HG03108 (cell line): Measurements from ENCODE around the gene TMC2.
A peak's percentile ranks its signal among the peaks of the same experiment; 100 is the strongest.
"Not testable (repeated sequence)": the region's sequence is repeated elsewhere in the genome, so short reads cannot be mapped to it uniquely, and the experiment has no call there.

Source experiments
- ATAC-seq: cut with Tn5 transposase; IDR thresholded peaks from one replicate; pipeline ENCODE4 v1.9.1; 2021; ENCODE audit warnings: moderate library complexity; ENCODE audit not compliant: unreplicated experiment

The TMC2 gene

DNA sequence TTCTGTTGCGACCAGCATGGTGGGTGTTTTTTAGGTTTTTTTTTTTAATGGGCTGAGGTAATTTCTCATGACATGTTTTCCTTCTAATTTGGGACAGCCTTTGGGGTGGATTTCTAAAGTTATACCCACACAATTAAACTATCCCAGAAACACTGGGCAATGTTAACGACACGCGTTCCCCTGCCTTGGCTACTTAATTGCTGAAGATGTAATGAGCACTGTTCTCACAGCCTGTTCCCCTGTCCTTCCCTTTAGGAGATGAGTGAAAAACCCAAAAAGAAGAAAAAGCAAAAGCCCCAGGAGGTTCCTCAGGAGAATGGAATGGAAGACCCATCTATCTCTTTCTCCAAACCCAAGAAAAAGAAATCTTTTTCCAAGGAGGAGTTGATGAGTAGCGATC is 121.3 kb downstream of the TMC2 start:
- ATAC-seq, result no peak

DNA sequence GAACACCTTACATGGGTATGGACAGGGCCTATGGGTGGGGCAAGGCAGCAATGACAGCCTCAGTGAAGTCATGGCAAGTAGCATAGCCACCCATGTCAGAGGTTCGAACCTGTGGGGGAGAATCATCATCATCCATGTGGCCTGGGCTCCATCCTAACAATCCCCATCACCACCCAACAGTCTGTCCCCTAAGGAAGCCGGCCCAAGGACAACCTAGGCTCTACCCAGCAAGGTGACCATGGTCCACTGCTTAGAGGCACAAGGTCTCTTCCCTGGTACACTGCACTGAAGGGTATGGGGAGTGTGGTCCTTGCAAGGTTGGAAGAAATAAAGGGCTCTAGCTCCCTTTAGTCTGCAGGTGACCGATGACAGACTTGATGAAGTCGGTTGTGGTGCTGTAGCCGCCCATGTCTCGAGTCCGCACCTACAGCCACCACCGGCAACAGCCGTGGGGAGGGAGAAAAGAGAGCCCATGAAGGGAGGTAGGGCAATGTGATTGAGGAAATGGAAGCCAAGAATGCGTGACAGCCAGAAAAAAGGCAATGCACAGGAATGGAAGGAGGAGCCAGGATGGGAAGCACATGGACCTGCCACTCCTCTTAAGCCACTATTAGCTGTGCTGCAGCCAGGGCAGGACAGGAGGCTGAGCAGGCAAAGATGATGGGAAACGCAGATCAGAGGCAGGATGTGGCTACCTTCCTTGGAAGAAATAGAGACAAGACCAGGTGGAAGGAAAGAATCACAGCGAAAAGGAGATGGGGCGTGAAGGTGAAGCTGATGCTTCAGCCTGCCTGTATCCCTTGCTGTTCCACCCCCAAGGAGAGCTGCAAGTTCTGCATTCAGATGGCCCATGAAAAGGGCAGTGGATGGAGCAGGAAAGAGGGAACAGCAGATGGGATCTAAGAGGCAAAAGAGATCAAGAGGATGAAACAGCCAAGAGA is 122.3 kb downstream of the TMC2 start:
- ATAC-seq, result no peak

DNA sequence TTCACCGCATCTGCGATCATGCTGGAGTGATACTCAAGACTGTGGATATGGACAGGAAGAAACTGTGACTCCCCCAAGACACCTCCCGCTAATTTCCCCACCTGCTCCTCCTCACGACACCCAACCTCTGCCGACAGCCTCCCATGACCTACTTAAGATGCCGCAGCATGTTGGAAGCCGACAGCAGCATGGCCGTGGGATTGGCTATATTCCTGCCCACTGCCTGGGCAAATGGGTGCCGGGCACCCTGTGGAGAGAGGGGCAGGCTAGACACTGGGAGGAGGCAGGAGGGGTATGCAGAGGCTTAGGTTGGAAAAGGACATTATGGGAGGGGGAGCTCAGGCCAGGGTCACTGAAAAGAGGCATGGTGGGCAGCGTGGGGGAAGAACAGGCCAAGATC is 123.2 kb downstream of the TMC2 start:
- ATAC-seq, result no peak

DNA sequence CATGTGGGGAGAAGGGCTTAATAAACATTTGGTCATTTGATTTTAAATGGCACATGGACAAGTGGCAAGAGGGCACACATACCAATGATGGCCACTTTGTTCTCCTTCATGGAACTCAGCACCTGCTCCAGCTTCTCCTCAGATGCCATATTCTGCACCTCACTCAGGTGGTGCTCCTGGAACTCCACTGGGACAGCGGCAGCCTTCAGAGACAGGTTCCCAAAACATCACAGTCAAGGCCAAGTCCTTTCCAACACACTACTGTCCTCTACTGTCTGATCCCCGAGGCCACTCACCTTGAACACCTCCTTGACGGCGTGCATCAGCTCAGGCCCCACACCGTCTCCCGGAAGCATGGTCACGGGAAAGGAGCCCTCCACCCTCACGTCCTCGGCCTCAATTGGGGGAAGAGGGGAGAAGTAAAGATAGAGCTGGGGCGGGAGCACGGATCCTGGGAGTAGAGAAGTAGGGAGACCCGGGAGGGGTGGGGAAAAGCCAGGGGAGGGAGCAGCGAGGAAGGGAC is 127.1 kb downstream of the TMC2 start:
- ATAC-seq, result no peak

DNA sequence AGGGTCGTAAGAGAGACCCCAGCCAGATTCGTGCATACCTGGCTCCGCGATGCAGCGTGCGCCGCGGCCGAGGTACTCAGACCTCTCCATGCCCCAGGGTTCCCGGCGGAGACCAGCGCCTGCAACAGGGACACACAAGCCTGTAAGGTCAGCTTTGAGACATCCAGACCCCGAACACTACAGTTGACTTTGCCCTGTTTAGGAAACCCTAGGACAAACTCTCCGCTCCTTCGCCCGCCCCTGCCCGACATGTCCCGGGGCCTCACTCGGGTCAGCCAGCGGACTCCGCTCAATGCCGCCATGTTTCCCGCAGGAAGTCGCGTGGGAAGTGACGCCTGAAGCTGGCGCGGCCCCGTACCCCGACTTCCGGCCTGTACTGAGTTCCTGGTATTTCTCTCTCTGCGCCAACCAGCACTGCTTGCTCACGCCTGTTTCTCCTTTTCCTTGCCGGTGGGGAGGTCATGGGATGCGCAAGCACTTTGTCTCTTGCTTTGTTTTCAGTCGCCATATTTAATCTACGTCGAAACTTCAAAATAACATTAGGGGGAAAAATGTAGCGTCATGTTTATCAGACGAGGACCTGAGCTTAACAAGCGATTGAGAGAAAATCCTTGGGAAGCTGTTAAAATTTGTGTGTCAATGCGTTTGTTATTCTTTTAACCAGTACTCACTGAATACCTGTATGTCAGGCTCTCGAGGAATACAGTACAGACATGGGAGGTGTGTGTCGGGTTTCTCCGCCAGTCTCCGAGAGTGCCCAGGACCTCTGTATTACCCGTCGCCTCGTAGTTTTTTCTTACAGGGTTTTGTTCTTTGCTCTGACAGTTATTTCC is 127.7 kb downstream of the TMC2 start, which contains the start of gene IDH3B:
IDH3B (minus strand) TSS at position 330 of the 833 bp plus-strand sequence; CDS start at position 302, 28 bp downstream.
- peak; percentile 88 for ATAC-seq

DNA sequence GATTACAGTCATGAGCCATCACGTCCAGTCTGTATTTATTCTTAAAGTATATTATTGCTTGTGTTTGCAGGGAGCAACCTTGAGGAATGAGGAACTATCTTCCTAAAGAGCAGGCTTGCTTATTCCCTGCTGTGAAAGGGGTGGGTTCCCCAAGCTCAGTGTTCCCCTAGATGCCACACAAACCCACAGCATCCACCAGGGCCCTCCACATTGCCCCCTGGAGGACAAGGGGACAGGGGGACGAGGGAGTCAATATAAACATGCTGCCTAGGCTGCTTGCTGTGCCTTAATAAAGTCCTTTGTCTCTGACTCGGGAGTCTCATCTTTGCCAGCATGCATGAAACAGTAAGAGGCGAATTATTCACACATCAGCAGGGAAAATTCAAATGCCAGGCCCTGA is 135.6 kb downstream of the TMC2 start:
- ATAC-seq, result no peak

DNA sequence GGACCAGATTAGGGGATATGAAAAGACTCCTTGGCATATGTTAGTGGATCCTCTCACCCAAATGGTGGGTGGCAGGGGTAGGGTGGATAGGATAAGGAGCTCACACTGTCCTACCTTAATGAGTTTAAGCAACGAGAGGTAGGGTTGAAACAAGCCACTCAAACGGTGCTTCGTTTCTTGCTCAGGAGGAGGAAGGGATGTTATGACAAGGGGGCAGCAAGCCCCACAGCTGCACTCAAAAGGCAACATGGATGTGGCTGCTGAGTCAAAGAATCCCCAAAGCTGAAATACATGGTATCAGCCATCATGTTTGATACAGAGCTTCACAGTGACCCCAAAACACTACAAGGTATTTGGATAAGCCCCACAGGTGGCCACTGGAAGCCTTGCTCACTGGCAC is 136.1 kb downstream of the TMC2 start:
- no peak for ATAC-seq

DNA sequence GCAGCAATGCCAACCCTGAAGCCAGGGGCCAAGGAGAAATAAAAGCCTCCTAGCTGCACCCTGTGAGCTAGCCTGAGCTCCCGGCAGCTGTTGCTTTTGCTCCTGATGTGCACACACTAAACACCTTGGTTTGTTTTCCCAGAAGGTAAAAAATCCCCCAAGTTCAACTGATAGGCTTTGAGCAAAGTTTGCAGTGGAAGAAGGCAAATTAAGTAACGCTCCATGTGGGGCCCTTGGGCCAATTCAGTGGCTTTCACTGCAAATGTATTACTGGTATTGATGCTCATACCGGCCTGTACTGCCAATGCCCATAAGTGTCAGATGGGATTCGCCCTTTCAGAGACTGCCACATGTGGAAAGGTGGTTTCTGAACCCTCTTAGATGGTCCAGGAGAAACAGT is 137.1 kb downstream of the TMC2 start:
- no peak for ATAC-seq

DNA sequence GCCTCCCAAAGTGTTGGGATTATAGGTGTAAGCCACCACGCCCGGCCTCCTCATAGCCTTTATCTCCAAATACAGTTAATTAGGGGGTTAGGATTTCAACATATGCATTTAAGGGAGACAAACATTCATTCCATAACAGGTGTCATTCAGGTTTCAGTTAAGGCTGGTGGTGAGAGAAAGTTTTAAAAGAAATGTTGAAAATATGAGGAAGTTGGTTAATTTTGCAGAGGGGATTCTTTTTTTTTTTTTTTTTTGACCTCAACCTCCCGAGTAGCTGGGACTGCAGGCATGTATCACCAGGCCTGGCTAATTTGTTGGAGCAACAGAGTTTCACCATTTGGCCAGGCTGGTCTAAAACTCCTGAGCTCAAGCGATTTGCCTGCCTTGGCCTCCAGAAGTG is 143.7 kb downstream of the TMC2 start:
- ATAC-seq, result no peak

DNA sequence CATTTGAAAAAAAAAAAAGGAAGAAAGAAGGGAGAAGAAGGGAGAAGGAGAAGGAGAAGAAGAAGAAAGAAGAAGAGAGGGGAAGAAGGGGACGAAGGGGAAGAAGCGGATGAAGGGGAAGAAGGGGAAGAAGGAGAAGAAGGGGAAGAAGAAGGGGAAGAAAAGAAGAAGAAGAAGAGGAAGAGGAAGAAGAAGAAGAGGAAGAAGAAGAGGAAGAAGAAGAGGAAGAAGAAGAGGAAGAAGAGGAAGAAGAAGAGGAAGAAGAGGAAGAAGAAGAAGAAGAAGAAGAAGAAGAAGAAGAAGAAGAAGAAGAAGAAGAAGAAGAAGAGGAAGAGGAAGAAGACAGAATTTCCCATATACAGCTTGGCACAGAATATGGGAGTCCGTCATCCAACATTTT is 145.7 kb downstream of the TMC2 start:
- ATAC-seq, result not testable (repeated sequence)

DNA sequence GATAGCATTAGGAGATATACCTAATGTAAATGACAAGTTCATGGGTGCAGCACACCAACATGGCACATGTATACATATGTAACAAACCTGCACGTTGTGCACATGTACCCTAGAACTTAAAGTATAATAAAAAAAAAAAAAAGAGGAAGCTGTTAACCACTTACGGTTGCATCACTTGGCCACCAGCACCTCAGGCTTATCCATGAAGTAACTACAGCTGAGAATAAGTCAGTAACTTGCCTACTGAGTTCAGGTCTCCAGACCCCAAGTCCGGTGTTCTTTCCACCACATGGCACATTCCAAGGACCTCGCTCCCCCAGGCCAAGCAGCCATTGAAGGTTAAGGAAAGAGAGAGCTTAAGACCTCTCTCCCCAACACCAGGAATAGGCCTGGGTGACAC is 148.4 kb downstream of the TMC2 start:
- not testable (repeated sequence) for ATAC-seq

DNA sequence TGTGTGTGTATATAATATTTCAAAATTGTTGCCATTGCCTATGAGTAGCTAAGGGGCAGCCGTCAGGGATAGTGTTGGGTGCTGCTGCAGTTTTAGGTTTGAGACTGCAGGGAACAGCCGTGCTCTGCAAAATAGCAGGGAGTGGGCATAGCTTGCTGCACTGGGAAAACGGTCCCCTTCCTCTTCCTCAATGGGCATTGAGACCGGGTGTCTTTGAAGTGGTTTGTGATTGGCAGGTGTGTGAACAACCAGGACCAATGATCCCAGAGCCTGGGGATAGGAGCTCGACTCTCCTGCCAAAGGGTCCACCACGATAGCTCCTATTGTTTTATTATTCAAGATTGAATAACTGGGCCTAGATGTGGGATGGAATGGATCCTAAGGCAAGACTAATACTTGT is 151.1 kb downstream of the TMC2 start:
- no peak for ATAC-seq

DNA sequence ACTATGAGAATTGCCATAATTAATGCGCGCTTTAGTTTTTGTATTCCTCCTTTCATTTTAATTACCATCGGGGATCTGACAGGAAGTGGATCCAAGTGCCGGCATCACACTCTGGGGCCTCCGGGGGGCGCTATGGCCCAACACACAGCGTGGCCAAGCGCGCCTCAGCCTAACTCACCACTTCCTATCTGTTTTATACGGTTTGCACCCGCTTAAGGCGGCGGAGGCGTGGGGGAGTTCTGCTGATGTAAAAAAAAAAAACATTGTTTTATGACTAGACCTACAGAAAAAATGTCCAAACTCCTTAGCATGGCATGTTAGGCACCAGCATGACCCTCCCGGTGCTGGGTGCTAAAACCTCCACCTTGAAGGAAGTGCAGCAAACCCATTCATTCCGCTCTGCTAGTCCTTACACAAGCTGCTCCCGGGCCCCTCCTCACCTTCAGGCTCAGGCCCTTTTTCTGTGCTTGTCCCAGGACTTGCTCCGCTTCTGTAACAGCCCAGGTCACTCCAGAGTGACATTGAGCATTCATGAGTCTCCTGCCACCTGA is 151.7 kb downstream of the TMC2 start:
- no peak for ATAC-seq

DNA sequence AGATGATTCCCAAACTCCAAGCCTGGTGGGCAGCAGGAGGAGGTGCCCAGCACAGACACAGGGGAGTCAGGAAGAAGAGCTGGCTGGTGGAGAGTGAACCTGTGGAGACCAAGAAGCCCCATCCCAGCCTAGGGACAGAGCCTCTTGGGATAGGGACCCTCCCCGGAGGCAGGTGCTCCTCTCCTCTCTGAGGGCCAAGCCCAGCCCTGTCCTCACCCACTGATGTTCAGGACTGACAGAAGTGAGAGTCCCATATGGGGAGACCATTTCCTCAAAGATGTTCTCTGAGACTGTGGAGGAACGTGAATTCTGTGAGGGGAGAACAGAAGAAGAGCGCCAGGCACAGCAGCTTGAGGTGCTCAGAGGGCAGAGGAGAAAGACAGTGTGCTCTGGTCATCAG is 153.8 kb downstream of the TMC2 start:
- ATAC-seq, result no peak

DNA sequence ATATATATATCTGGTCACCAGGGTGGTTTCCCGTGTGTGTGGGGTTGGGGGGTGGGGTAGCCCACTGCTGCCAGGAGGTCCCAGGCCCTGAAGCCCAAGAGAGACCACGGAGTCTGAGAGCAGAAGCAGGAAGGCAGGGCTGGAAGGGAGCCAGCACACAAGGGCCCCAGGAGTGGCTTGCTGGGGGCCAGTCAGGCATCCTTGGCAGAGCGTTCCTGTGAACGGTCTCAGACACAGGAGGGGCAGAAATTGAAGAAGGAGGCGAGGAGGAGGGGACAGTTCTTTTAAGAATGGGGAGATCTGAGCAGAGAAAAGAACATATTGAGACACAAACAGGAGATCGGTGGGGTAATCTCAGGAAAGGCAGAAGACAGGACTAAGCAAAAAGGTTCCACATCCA is 154.3 kb downstream of the TMC2 start:
- ATAC-seq, result no peak

DNA sequence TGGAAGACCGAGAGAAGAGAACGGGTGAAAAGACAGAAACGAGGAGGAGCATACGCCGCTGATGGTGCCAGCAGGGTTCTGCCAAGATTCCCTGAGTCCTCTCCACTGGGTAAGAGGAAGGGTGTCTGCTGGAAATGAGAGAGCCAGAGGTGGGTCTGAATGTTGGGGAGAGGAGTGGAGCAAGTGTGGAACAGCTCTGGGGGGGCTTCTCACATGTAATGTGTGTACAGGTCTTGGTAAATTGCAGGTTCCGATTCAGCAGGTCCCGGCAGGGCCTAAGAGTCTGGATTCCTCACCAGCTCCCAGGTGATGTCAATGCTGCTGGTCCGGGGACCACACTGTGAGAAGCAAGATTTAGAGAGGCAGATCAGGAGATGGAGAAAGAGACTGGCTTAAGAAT is 154.8 kb downstream of the TMC2 start:
- no peak for ATAC-seq
